HG02840 (cell line): ENCODE measurements around the gene SLC5A6.
"Not testable (repeated sequence)": the region's sequence is repeated elsewhere in the genome, so short reads cannot be mapped to it uniquely, and the experiment has no call there.

Experiments used
- ATAC-seq: cut with Tn5 transposase; IDR thresholded peaks from one replicate; pipeline ENCODE4 v1.9.1; 2021; ENCODE audit warnings: mild to moderate bottlenecking, moderate library complexity, moderate number of reproducible peaks; ENCODE audit not compliant: unreplicated experiment, low FRiP score

SLC5A6 gene

DNA sequence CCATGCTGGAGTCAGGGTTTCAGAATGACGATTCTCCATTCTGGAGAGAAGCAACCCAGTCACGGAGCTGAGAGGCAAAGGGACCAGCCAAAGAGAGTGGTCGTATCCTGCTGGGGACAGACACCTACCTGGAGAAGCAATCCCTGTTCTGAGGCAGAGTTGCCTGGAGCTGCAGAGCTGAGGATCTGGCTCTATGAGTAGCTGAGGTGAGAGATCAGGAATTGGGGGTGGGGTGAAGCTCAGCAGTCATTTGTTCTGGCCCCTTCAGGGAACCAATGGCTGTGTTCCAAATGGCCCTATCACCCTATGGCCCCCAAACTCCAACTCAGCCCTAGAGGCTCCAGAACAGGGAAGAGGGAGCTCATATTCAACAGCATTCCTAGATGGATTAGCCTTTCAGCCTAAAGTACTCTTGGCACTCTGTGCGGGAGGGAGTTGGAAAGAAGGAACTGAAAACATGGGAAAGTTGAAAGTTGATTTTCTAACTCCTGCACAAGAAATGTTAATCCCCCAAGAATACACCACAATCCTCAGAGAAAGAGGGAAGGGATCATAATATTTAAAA, 3.5 kb downstream of the SLC5A6 start:
- no peak for ATAC-seq

DNA sequence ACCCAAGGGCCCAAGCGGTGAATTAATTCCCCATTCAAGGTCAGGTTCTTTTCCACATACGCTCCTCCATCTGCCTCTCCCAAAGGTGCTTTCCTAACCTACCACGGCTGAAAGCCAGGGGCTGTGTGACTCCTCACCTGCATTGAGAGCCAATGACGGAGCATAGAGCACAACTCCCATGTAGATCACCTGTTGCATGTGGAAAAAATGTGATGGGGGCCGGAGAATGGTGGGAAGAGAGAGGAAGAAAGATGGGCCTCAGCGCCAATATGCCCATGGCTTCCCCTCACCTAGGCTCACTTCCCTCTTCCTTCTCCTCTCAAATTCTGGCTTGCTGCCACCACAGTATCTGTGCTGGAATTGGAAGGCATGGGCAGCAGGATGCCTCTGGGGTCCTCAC, 5.7 kb downstream of the SLC5A6 start:
- no peak for ATAC-seq

DNA sequence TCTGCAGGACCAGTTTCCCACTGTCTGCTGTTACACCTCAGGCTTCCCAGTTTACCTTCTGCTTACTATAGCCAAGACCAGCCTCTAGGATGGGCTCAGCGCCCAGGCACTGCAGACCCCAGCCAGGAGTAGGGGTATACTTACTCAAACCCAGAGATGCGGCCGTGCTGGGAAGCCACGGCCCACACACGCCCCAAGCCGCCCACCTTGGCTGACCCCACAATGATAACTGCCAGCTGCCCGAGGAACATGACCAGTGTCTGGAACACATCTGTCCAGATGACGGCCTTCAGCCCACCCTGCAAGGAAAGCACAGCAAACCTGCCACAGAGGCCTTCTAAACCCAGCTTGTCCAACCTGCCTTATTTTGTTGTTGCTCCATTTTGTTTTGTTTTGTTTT, 6.9 kb downstream of the SLC5A6 start:
- no peak for ATAC-seq

DNA sequence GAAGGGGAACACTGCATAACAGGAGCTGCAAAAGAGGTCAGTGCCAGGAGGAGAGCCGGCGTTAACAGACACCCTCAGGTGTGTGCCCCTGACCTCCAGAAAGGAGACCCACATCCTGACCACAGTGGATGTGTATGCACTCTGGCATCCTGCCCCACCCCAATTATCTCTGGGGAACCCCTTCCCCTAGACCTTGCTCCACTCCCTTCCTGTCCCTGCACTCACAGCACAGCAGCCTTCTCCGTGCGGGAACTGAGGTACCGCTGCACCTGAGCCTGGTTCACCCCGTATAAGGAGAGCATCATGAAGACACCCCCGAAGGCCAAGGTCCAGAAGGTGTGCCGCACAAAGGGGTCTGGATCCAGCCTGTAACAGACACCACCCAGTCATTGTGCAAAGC, 7.5 kb downstream of the SLC5A6 start:
- no peak for ATAC-seq

DNA sequence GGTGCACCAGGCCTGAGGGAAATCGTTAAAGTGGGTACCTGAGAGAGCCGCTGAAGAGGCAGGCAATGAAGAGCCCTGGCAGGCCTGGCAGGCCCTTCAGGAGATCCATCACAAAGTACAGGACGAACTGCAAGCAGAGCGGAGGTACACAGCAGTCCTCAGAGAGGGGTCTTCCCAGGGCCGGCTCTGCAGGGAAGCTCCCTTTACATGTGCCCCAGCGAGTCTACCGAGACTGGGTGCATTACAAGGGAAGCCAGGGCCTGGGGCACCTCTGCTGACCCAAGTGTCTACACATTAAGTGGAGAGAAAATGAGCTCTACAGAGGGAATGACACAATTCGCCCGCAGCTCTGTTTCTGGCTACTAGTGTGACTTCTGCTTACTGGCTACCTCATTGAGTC, 8.3 kb downstream of the SLC5A6 start:
- ATAC-seq = no peak

DNA sequence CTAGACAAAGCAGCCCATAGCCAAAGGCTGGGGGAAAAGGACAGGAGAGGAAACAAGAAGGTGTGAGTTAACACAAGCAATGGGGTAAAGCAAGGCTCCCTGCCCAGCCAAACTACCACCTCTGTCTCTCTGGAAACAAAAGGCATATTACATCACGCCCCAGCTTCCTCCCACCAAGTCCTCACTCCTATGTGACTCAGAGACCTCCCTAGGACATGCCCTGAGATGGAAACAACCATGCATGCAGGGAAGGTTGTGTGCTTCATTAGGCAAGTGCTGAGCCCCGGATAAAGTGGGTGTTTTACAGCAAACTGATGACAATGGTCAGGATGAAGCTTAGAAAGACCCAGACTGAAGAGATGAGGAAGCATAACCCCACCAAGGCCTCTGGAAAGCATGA, 9.2 kb downstream of the SLC5A6 start:
- ATAC-seq = no peak

DNA sequence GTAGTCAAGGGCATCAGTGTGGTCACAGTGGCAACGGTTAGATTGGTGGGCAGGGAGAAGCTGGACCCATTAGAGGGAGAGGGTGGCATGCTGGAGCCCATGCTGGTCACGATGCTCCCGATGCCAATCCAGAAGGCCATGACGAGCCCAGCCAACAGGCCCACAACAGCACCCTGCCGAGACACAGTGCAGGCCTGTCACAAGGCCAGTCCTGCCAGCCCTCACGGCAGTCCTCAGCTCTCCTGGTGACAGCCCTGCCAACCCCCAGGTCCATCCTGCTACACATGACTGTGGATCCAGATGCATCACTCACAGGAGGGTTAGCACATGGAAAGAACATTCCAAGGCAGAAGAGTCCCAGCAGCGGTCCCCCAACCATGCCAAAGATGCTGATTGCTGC, 10.4 kb downstream of the SLC5A6 start:
- no peak for ATAC-seq

DNA sequence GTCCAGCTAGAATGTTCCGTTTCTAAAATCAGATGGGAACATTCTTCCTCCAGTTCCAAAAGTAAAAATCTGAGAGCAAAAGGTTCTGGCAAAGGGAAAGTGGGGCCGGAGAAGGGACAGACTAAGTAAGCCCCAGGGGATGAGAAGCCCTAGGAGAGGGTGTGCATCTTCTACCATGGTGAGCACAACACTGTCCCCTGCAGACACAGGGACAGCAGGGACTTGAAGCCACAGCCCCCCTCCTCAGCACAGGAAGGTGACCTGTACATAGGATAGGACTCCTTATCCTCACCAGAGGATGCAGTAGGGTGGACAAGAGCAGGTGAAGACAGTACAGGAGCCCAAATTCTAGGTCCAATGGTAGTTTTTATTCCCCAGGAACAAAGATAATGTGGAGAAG, 12.8 kb downstream of the SLC5A6 start:
- ATAC-seq = no peak

DNA sequence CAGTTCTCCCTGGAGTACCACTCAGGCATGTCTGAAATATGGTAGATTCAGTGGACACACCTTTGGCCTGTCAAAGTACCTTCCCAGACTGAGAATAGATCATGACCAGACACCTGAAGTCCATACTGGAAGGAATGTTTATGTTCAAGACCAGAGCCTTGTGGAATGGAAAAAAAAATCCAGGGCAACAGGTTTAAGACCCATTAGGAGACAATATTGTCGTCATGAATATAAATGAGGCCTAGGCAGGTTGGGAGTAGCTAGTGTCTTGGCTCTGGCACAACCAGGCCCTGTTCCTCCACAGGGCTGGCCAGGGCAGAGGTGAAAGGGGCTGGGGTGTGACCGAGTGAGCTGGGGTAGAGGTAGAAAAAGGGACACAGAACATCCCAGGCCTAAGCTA, 13.4 kb downstream of the SLC5A6 start:
- ATAC-seq = no peak

DNA sequence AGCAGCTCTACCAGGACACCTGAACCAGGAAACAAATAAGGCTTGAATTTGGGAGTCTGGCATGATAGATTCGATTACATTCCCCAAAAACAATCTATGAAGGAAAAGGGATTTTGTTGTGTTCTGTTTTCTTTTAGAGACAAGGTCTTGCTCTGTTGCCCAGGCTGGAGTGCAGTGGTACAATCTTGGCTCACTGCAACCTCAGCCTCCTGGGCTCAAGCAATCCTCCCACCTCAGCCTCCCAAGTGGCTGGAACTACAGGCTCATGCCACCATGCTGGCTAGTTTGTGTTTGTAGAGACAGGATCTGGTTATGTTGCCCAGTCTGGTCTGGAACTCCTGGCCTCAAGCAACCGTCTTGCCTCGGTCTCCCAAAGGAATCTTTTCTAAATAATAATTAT, 14.0 kb downstream of the SLC5A6 start:
- ATAC-seq = not testable (repeated sequence)

DNA sequence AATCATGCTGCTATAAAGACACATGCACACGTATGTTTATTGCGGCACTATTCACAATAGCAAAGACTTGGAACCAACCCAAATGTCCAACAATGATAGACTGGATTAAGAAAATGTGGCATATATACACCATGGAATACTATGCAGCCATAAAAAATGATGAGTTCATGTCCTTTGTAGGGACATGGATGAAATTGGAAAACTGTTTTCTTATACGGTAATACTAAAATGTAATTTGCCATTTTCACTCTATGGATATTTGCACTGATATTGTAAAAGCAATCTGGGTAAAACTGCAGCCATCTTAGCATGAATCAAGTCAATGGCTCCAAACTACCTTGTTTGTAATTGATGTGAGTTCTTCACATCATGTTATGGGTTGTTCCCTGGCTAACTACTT, 16.3 kb downstream of the SLC5A6 start:
- ATAC-seq = not testable (repeated sequence)

DNA sequence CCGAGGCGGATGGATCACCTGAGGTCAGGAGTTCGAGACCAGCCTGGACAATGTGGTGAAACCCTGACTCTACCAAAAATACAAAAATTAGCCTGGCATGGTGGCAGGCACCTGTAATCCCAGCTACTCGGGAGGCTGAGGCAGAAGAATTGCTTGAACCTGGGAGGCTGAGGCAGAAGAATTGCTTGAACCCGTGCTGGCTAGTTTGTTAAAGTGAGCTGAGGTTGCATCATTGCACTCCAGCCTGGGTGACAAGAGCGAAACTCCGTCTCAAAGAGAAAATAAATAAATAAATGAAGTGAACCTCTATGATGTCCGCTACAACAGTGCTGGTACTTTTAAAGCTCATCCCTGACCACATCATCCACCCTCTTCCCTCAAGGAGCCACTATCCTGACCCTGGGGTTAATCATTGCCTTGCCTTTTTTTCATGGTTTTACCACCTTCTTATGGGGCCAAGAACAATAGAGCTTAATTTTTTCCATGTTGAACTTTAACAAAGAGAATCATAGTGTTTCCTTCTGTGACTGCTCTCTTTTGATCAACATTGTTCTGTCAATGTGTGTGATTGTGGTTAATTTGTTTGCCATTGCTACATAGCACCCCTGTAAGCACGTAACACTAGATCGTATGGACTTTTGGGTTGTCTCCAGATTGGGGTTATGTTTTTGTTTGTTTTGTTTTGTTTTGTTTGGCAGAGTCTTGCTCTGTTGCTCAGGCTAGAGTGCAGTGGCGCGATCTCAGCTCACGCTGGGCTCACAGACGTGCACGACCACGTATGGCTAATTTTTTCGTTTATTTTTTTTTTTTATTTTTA, 17.3 kb downstream of the SLC5A6 start:
- no peak for ATAC-seq

DNA sequence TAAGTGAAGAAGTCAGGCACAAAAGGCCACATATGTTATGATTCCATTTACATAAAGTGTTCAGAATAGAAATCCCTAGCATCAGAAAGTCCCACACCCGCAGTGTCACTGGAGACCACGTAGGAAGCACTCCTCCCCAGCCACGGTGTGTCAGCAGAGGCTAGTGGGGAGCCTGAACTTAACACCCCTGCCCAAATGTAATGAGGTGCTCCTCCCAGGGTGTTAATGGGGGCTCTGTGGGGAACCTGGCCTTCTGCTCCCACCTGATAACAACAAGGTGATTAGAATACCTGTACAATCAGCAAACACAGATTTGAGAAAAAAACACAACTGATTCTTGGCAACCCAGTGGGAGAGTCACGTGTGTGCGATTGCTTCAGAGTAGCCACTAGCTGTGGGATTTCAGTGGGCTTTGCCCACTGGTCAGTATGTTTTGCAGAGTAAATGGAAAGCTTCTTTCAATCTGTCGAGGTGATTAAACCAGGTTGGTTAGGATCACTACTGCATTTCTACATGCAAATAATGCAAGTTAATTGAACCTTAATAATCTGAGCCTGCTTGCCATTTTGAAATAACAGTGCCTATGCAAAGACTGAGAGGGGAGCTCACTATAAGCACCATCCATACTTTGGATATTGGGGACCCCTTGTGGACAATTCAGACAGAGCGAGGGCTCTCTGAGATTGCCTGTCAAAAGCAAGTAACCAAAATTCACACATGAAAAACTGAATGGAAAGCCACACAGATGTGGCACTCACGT, 20.8 kb downstream of the SLC5A6 start:
- ATAC-seq = no peak

DNA sequence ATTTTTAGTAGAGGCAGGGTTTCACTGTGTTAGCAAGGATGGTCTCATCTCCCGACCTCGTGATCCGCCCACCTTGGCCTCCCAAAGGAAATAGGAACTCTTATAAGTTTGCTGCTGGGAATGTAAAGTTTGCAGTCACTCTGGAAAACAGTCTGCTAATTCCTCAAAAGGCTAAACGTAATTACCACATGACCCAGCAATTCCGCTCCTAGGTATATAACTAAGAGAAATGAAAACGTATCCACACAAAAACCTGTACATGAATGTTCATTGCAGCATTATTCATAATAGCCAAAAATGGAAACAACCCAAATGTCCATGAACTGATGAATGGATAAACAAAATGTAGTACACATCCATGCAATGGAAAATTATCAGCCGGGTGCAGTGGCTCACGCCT, 22.1 kb downstream of the SLC5A6 start:
- no peak for ATAC-seq

DNA sequence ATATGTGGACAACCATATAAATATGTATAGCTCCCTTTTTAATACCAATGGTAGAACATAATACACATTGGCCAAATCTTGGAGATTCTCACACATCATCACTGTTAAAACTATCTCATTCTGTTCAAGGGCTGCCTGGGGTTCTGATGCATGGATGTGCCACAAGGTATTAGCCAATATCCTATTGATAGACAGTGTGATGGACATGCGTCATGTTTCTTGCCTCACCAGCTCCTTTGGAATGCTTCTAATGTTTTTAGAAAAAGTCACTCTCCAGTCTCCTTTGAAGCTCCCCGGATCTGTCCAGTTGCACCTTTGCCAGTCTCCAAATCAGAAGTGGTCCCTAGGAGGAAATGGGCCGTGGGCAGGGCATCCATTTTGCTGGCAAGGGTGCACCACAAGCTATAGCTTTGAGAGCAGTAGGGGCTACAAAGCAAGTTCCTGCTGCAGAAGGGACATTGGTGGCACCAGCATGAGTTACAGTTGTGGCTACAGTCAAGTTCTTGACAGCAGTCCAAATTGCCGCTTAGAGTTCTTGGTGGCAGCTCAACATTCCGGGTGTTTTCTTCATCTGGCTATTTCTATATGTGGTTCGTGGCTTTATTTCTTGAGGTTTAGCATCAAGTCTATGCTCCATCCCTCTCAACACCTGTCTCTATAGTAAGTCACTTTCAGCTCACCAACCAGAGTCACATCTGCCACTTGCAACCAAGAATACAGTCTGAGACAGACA, 25.3 kb downstream of the SLC5A6 start:
- ATAC-seq = no peak

DNA sequence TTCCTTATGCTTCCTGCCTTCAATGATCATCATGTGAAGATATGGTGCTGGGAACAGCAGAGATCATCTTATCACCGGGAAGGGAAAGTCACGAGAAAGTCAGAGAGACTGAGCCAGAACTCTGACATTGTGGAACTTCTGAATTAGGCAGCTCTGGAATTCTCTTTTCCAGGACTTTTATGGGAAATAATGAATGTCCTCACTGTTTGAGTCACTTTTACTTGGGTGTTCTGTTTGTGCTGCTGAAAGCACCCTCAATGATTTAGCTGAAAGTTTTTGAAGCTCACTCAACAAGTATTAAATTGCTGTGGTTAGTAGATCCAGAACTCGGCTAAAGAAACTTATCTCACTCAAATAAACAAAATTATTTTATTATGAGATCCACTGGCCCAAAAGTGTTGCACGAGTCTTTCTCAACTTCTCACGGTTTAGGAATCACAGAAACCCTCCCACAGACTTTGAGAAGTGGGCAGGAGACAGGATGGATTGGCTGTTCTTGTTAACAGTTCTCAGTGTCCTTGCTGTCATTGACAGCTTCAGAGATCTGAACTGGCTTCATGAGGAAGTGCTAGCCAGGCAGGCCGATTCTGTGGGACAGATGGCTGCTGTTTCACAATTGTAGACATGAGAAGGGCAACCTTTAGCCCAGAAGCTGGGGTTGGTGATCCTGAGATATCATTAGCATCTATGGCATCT, 26.6 kb downstream of the SLC5A6 start:
- no peak for ATAC-seq

DNA sequence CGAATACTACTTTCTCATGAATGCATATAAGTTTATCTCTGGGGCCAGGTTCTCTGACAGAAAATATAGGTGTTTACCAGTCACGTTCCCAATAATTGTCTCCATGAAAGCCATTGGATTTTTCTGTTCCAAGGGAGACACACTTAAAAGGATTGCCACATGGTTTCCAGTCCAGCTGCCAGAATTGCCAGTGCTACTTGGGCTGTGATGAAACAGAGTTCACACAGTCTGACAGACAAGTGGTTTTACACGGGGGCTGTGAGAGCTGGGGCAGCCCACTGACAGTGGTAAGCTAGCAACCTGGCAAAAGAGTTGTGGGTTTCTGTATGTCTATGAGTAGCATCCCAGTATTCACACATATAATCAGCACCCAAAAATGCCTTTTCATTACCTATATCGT, 28.0 kb downstream of the SLC5A6 start:
- no peak for ATAC-seq

DNA sequence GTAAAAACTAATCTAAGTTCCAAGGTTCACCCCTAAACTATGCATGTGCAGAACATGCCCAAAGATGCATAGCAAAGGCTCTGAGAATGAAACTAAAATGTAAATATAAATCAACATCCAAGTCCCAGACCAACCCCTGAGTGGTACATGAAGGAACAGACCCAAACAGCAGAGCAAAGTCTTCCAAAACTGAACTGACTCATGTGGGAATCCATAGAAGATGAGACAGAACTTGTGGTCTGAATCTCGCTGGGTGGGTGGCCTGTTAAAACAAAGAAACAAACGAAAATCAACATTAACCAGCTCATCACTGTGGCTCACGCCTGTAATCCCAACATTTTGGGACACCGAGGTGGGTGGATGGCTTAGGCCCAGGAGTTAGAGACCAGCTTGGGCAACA, 29.7 kb downstream of the SLC5A6 start:
- ATAC-seq = no peak

DNA sequence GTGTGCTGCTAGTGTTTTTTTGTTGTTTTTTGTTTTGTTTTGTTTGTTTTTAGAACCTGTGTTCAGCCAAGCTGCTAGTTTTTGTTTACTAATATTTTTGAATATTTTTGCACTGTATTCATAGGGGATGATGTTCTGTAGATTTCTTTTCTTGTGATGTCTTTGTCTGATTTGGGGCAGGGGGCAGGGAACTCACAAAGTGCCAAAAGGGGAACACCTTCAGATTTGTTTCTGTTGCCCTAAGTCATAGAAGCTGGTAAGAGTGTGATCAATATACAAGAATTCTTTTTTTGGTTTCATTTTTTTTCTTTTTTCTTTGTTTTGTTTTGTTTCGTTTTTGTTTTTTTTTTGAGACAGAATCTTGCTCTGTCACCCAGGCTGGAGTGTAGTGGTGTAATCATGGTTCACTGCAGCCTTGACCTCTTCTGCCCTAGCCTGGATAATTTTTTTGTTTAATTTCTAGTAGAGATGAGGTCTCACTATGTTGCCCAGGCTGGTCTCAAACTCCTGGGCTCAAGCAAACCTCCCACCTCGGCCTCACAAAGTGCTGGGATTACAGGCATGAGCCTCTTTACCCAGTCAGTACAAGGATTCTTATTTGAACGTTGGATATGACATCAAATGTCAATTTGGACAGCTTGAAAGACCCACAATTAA, 32.6 kb downstream of the SLC5A6 start:
- ATAC-seq = no peak

DNA sequence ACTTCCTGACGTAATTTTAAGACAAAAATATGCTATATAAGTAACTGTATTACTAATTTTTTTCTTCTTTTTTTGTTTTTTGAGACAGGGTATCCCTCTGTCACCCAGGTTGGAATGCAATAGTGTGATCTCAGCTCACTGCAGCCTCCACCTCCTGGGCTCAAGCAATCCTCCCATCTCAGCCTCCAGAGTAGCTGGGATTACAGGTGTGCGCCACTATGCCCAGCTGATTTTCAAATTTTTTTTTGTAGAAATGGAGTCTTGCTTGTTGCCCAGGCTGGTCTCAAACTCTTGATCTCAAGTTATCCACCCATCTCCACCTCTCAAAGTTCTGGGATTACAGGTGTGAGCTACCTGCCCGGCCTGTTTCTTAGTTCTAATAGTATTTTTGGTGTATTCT, 33.6 kb downstream of the SLC5A6 start:
- no peak for ATAC-seq
